GM18498 (cell line): ENCODE data around the gene GGCT.

Experiments used
- ATAC-seq: cut with Tn5 transposase; IDR thresholded peaks from one replicate; pipeline ENCODE4 v1.9.1; 2021; ENCODE audit warnings: mild to moderate bottlenecking, moderate library complexity; ENCODE audit not compliant: unreplicated experiment

GGCT gene

GRCh38 chr7:30479202-30480120, 25.2 kb downstream of the GGCT start:
- ATAC-seq = no peak

- peak; percentile 95 for ATAC-seq
These were observed 26.1 kb downstream of the GGCT start, which contains the start of gene NOD1 for GRCh38 chr7:30478349-30479201. TSS of gene NOD1 (minus strand) at chr7:30478784. CDS start at chr7:30456921, 21,863 bp downstream.

GRCh38 chr7:30476459-30477145, 28.0 kb downstream of the GGCT start:
- no peak for ATAC-seq

DNA sequence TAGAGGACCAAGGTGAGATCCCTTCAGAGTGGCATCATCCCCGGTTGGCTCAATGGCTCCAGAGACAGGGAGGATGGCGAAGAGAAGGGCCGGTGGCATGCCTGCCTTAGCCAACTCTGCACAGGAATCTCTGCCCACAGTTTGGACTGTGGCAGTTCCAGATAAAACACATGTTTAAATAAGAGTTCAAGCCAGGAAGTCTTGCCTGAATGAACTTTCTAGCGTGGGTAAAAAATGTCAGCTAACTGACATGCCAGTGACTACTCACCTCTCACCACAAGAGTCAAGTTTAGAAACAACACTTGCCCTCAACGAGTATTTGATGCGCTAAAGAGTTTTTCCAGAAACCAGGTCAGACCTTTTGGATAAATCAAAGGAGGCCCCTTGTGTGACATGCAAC, 29.0 kb downstream of the GGCT start:
- no peak for ATAC-seq

DNA sequence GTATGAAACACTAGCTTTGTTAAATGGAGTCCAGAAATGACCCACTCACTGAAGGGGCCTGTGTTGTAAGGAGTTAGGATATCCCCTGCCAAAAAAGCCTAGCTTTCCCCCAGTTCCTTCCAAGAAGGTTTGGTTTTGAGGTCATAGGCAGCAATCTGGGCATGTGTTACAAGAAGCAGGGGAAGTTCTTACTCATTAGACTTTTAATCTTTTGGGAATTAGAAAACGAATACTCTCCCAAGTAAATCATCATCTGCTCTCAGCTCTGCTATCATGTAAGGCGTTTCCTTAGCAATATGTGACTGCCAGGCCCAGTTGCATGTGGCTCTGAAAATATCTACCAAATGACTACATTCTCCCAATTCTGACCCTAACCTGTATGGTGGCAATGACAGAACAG, 29.7 kb downstream of the GGCT start:
- no peak for ATAC-seq

DNA sequence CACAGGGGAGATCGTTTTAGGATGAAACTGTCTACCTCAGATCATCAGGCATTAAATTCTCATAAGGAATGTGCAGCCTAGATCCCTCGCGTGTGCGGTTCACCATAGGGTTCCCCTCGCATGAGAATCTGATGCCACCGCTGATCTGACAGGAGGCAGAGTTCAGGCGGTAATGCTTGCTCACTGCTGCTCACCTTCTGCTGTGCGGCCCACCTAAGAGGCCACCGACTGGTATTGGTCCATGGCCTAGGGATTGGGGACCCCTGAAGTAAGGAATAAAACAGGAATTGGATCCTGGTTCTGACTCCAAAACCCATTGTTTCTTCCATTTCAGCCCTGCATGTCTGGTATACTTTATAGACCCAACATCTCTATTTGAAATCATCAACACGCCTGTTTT, 30.1 kb downstream of the GGCT start:
- no peak for ATAC-seq

GRCh38 chr7:30473903-30474302, 30.7 kb downstream of the GGCT start:
- ATAC-seq = no peak

DNA sequence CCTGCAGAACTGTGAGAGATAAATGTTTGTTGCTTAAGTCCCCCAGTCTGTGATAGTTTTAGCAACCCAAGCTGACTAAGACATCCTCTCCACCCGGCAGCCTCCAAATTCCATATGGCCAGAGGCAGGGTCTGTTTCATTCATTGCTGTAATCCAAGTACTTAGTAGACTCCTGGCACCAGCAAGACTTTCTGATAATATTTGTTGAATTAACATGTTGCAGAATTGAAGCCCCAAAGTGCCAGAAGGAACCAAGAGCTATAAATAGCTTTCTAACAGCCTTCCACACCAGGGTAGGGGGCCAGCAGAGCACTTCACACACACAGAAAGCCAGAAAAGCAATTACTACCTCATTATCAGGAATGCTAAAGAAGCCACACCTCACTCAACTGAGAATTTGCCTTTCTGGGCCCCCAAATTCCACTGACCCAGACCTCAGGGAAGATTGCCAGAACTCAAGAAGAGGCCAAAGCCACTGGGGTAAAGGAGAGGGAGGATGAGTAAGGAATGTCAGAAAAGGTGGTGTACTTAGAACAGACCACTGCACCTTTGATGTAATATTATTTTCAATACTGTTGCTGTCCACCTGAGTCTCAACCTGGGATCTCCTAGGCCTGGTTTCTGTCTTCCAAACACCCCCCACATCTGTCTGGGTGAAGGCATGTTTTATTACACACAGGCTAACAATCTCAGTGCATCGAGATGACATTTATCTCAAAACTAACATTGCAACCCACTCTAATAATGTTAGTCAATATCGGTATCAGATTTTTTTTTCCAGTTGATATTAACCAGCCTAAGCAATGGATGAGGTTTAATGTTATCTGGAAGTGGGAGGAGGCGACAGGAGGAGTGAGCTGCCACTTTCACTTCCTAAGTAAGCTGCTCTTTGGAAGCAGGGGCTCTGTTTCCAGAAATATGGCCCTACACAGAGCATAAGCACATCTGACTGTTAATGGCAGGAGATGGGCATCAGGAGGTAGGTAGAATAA, 31.5 kb downstream of the GGCT start:
- no peak for ATAC-seq

- no peak for ATAC-seq
These were observed 32.4 kb downstream of the GGCT start for GRCh38 chr7:30472081-30472783.

DNA sequence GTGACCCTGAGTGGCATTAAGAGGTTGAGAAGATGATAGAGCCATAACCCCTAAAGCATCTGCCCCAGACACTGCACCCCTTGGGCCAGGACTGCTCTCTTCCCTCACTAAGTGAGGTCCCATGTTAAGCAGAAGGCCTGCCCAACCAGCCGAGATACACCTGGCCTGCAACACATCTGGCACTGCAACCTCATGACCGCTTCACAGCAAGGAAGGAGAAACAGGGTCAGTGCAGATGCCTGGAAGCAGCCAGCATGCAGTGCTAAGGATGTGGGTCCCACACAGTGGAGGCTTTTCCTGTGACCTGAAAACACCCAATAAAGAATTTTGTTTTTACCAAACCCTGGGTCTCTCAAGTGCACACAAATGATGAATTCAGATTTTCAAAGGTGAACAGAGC, 33.4 kb downstream of the GGCT start:
- no peak for ATAC-seq

- no peak for ATAC-seq
These were observed 33.9 kb downstream of the GGCT start for GRCh38 chr7:30470771-30471170.

DNA sequence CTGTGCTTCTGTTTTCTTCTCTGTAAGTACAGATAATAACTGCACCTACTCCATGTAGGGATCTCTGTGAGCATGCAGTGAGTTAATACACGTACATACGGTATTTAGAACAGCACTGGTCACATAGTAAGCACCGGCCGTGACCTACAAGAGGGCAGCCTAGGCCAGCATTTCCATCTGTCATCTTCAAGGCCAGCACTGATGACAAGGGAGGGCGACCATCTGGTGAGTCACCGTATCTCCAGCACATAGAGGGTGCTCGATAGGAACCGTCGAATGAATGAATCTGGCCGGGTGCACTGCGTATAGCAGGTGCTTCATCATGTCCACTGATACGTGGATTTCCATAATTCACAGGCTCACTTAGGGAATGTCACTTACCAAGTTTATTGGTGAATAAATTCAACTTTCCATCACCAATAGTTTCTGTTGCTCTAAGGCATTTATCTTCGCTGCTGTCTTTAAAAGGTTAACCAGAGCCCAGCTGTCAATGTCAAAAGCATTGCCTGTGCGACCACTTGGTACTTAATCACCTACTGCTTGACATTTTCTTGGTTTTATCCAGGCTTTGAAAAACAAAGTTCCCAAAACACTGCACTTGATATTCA, 34.4 kb downstream of the GGCT start:
- ATAC-seq = no peak

DNA sequence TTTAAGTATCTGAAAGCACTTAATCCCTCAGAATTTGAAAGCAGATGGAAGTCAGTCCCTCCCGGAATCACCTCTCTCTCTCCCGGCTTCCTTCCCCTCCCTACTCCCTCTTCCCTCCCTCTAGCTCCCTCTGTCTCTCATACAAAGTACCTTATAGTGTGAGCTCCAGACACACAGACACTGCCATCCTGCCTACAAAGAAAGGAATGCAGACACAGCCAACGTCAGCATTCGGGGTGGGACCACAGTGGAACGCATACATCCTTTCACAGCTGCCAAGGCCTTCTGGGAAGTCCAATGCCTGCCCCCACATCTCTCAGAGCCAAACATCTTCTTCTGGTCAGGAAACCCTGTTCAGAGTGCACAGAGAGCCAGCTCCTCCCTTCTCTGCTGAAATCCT, 35.3 kb downstream of the GGCT start:
- no peak for ATAC-seq

DNA sequence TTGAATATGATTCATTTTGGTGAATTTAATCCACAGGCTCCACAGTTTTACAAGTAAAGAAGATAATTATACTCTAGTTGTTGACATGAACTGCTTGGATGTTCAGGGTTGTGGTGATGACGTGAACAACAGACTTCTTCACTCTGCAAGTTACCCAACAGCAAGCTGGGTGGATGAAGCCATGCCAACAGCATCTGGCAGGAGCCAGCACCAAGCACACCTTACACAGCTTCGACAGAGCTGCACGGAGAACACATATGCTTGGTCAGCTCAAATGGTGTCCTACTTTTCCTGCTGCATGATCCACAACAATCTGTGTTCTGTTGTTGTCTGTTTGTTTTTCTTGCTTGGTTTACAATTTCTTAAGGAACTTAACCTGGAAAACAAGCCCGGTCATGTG, 35.8 kb downstream of the GGCT start:
- no peak for ATAC-seq

GRCh38 chr7:30468041-30468440, 36.6 kb downstream of the GGCT start:
- ATAC-seq = no peak

DNA sequence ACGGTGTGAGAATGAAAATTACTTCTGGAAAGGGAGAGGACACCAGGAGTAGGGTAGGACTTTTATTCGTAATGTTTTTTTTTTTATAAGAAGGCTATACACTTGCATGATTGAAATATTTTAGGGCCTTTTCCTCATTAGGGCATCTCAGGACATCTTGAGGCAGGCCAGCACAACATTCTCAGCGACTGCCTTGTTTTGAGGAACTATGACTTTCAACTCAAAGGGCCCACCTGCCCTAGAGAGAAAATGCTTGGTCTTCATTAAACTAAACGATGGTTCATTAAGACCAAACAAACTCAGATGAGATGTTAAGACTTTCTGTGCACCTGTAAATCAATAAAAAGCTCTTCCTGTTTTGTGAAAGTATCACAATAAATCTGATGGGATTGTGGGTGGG, 37.4 kb downstream of the GGCT start:
- ATAC-seq = no peak

DNA sequence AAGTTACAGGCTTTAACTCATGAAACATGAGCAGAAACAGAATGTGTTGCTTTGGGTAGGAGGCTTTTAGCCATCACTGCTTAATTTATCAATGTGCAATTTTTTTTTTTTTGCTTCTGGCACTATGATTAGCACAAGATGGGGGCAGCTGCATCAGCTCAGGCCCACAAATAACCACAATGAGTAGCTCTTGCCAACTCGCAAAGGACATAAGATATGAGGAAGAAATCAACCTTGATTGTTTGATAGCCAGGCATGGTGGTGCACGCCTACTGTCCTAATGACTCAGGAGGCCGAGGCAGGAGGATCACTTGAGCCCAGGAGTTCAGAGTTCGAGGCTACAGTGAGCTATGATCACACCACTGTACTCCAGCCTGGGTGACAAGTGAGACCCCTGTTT, 38.4 kb downstream of the GGCT start:
- no peak for ATAC-seq

DNA sequence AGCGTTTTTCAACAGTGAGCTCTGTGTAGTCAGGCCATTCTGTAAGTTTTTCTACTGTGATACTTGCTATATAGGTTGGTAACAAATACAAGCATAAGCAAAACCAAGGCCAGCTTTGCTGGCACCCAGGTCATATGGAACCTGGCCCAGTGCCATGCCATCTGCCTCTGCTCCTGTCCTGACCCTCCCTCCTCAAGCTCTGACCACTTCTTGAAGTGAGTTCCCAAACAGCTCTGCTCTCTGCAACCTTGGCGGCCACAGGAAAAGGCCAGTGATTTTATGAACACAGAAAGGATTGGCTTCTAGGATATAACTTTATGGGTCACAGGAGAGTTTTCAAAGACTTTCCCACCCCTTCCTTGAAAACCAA, 38.8 kb downstream of the GGCT start:
- ATAC-seq = no peak
